OCI-M2 (cell line): Measurements from ENCODE around the gene CMTM1.
"Not testable (repeated sequence)": the region's sequence is repeated elsewhere in the genome, so short reads cannot be mapped to it uniquely, and the experiment has no call there.

Source experiments
- DNase-seq: peaks from one replicate; lab custom pipeline; 2025; ENCODE audit not compliant: unreplicated experiment; lab: John Stamatoyannopoulos, UW

CMTM1 gene

GRCh38 chr16:66561381-66562080 is 4.7 kb upstream of the CMTM1 start:
- DNase-seq = no peak

GRCh38 chr16:66562409-66562808 is 3.8 kb upstream of the CMTM1 start:
- DNase-seq = no peak

- DNase-seq = no peak
Observed at GRCh38 chr16:66562986-66563385, 3.3 kb upstream of the CMTM1 start.

- no peak for DNase-seq
Observed at GRCh38 chr16:66563574-66564334, 2.5 kb upstream of the CMTM1 start.

GRCh38 chr16:66567270-66567669 is 1.0 kb downstream of the CMTM1 start:
- not testable (repeated sequence) for DNase-seq

- no peak for DNase-seq
Observed at GRCh38 chr16:66568355-66568754, 2.1 kb downstream of the CMTM1 start.

- DNase-seq = no peak
Observed at GRCh38 chr16:66569131-66569530, 2.9 kb downstream of the CMTM1 start.

GRCh38 chr16:66569827-66570405 is 3.7 kb downstream of the CMTM1 start:
- no peak for DNase-seq

- no peak for DNase-seq
Observed at GRCh38 chr16:66572356-66572755, 6.1 kb downstream of the CMTM1 start.

GRCh38 chr16:66574081-66574480 is 7.8 kb downstream of the CMTM1 start:
- DNase-seq = no peak

GRCh38 chr16:66574531-66574930 is 8.3 kb downstream of the CMTM1 start:
- no peak for DNase-seq

GRCh38 chr16:66575060-66575459 is 8.8 kb downstream of the CMTM1 start:
- no peak for DNase-seq

- DNase-seq = no peak
Observed at GRCh38 chr16:66576296-66576695, 10.1 kb downstream of the CMTM1 start.

- DNase-seq = no peak
Observed at GRCh38 chr16:66578651-66579531, 12.7 kb downstream of the CMTM1 start, which contains the start of gene CMTM2. CMTM2 (plus strand) TSS chr16:66579463; CDS start chr16:66579608, 145 bp downstream.

- DNase-seq = no peak
Observed at GRCh38 chr16:66580605-66581209, 14.5 kb downstream of the CMTM1 start.

- no peak for DNase-seq
Observed at GRCh38 chr16:66581246-66581952, 15.2 kb downstream of the CMTM1 start.

GRCh38 chr16:66585481-66586239 is 19.4 kb downstream of the CMTM1 start:
- DNase-seq = no peak

GRCh38 chr16:66587881-66588600 is 21.8 kb downstream of the CMTM1 start:
- DNase-seq = no peak
